Endothelial cell of umbilical vein (primary cell): ENCODE measurements around the gene KRT222. TPM values are rescaled to one million over a fixed set of nuclear protein-coding genes. Genes with fewer than 3 reads are reported as not detected.

Experiments used
- BruUV-seq: library from RNA; stranded (reverse); fragments of 400-500 nt; replicated peaks from 2 replicates; lab custom pipeline; 2021; lab: Mats Ljungman, UMichigan
- CTCF ChIA-PET: fragments of 300-600, 350-600 bp; sonication (Branson Sonifier 250); formaldehyde crosslinking; loops from one replicate; lab custom pipeline; 2021; ENCODE audit warnings: antibody characterized with exemption, inconsistent platforms; lab: Charles Lee
- POLR2A ChIA-PET: fragments of 300-600, 350-600 bp; sonication (Branson Sonifier 250); formaldehyde crosslinking; loops from one replicate; lab custom pipeline; 2021; ENCODE audit warnings: antibody characterized with exemption, inconsistent platforms; lab: Charles Lee
- DNase-seq: peaks from one replicate; pipeline ENCODE4 v3.0.0-alpha.2; 2011; ENCODE audit warnings: low read depth, low spot score
- FAIRE-seq: peaks from 2 replicates; lab custom pipeline; 2011; peaks lifted over from hg19 to GRCh38; lab: Jason Lieb, UNC
- H2AFZ ChIP-seq: 2 replicates; pipeline ENCODE4 v1.6.0; 2012; ENCODE audit warnings: low read depth, low read length, control low read depth, inconsistent platforms
- H3K27ac ChIP-seq: 2 replicates; pipeline ENCODE4 v1.5.1; 2011; ENCODE audit warnings: low read depth, mild to moderate bottlenecking, control low read depth, low read length, moderate library complexity; ENCODE audit not compliant: insufficient read depth
- H3K27me3 ChIP-seq, 2 experiments: 2 replicates each; pipeline versions ENCODE4 v1.6.0 to v1.6.1; 2011; ENCODE audit warnings: low read length in 2 of 2, mixed read lengths in 1 of 2; ENCODE audit not compliant: control insufficient read depth in 2 of 2, insufficient read depth in 2 of 2
- H3K36me3 ChIP-seq, 2 experiments: 2 replicates in 1 of 2; 3 replicates in 1 of 2; pipeline ENCODE4 v1.5.1; 2011; ENCODE audit warnings: low read length in 2 of 2, mild to moderate bottlenecking in 1 of 2, moderate library complexity in 1 of 2; ENCODE audit not compliant: control insufficient read depth in 2 of 2, insufficient read depth in 2 of 2; ENCODE audit errors: extremely low read depth in 1 of 2
- H3K4me1 ChIP-seq: 3 replicates; pipeline ENCODE4 v1.5.1; 2011; ENCODE audit warnings: mild to moderate bottlenecking, low read length; ENCODE audit not compliant: control insufficient read depth, insufficient read depth; ENCODE audit errors: extremely low read depth
- H3K4me2 ChIP-seq: 2 replicates; pipeline ENCODE4 v1.6.1; 2011; ENCODE audit warnings: low read length, control low read depth, mixed read lengths; ENCODE audit not compliant: insufficient read depth
- H3K4me3 ChIP-seq, 3 experiments: fragments of 200-600 bp in 1 of 3; sonication (generic), shearing (Covaris generic) in 1 of 3; replicated peaks in 1 of 3; 2 replicates each; pipeline ENCODE4 v1.5.1; 2011 to 2016; ENCODE audit warnings: control low read depth in 3 of 3, low read length in 3 of 3, mild to moderate bottlenecking in 2 of 3, inconsistent platforms in 1 of 3, low read depth in 1 of 3, moderate library complexity in 1 of 3; ENCODE audit not compliant: insufficient read depth in 1 of 3
- H3K79me2 ChIP-seq: 2 replicates; pipeline ENCODE4 v1.6.0; 2012; ENCODE audit warnings: low read length, inconsistent platforms; ENCODE audit not compliant: control insufficient read depth, insufficient read depth
- H3K9ac ChIP-seq: replicated peaks from 2 replicates; pipeline ENCODE3; 2011; ENCODE audit warnings: low read length, control low read depth; ENCODE audit not compliant: insufficient read depth; ENCODE audit errors: extremely low read depth
- H3K9me1 ChIP-seq: replicated peaks from 3 replicates; pipeline ENCODE4 v1.6.0; 2011; ENCODE audit warnings: mild to moderate bottlenecking, low read length; ENCODE audit not compliant: control insufficient read depth, insufficient read depth; ENCODE audit errors: extremely low read depth
- H3K9me3 ChIP-seq: replicated peaks from 2 replicates; pipeline ENCODE4 v1.5.1; 2012; ENCODE audit warnings: low read length, inconsistent platforms; ENCODE audit not compliant: control insufficient read depth, insufficient read depth
- H4K20me1 ChIP-seq: replicated peaks from 2 replicates; pipeline ENCODE3; 2011; ENCODE audit warnings: mild to moderate bottlenecking, low read length; ENCODE audit not compliant: control insufficient read depth, insufficient read depth; ENCODE audit errors: extremely low read depth
- EZH2 ChIP-seq: IDR thresholded peaks from 2 replicates; pipeline ENCODE4 v1.6.1; 2012; ENCODE audit warnings: borderline replicate concordance, low read depth, mild to moderate bottlenecking, moderate library complexity, low read length, inconsistent platforms; ENCODE audit not compliant: severe bottlenecking
- FOS ChIP-seq: IDR thresholded peaks from 2 replicates; pipeline ENCODE4 v1.6.1; 2011; ENCODE audit warnings: mild to moderate bottlenecking, low read length, moderate library complexity, borderline replicate concordance; ENCODE audit not compliant: insufficient read depth
- GATA2 ChIP-seq: IDR thresholded peaks from 2 replicates; pipeline ENCODE4 v1.7.0; 2011; ENCODE audit warnings: low read depth, mild to moderate bottlenecking, moderate library complexity, mixed read lengths, low read length; ENCODE audit not compliant: insufficient read length, insufficient read depth
- JUN ChIP-seq: IDR thresholded peaks from 2 replicates; pipeline ENCODE4 v1.6.1; 2011; ENCODE audit warnings: borderline replicate concordance, low read depth; ENCODE audit not compliant: insufficient read length, insufficient read depth
- MYC ChIP-seq: IDR thresholded peaks from one replicate; pipeline ENCODE4 v1.6.1; 2011; ENCODE audit warnings: mild to moderate bottlenecking, low read depth, low read length
- POLR2A ChIP-seq: IDR thresholded peaks from 2 replicates; pipeline ENCODE4 v1.6.1; 2012; ENCODE audit warnings: low read depth, mild to moderate bottlenecking, control low read depth, low read length
- POLR2AphosphoS5 ChIP-seq: IDR thresholded peaks from 2 replicates; pipeline ENCODE4 v1.6.1; 2012; ENCODE audit warnings: low read depth, mild to moderate bottlenecking, control low read depth, low read length, moderate library complexity; ENCODE audit not compliant: insufficient read depth
- dilution Hi-C: fragments of 300-500 bp; cut with MboI; formaldehyde crosslinking; loops from one replicate; pipeline ENCODE4 v1.15.0; 2019; ENCODE audit warnings: low sequenced_read_pairs; ENCODE audit not compliant: extremely low pct_ligation_motif_present
- intact Hi-C: fragments of 100-400 bp; cut with micrococcal nuclease; formaldehyde crosslinking; loops from one replicate; pipeline ENCODE4 v1.10.0; 2022
- polyA plus RNA-seq, 4 experiments: library from polyadenylated mRNA; depleted of rRNA in 3 of 4; stranded (reverse) in 3 of 4; unstranded in 1 of 4; fragments of >200 nt; gene quantifications; 2 replicates each; pipeline versions ENCODE4 v1.2.1 to v1.2.3, GENCODE V29; 2011 to 2012; ENCODE audit warnings: missing spikeins in 1 of 4
- total RNA-seq: library from RNA; stranded (reverse); gene quantifications from 2 replicates; pipeline ENCODE4 v1.2.3, GENCODE V29; 2021
- TF ChIP-seq, protein P1 (sequence below): IDR thresholded peaks from 2 replicates; pipeline ENCODE4 v1.6.1; 2011; ENCODE audit not compliant: insufficient read depth, insufficient read length
- TF ChIP-seq, protein P2 (sequence below), 2 donors: IDR thresholded peaks; 1 replicate in 1 of 2; 2 replicates in 1 of 2; pipeline ENCODE4 v1.5.1; 2011; ENCODE audit warnings: low read length in 2 of 2, mild to moderate bottlenecking in 2 of 2, moderate library complexity in 2 of 2, control low read depth in 1 of 2, inconsistent platforms in 1 of 2, low read depth in 1 of 2; ENCODE audit not compliant: insufficient read depth in 1 of 2; ENCODE audit errors: extremely low read depth in 1 of 2

The KRT222 gene
- total and polyA plus RNA-seq, 2 donors (not counting 3 experiments of a cell fraction or from before 2014, with no cell fraction given), result not detected

DNA sequence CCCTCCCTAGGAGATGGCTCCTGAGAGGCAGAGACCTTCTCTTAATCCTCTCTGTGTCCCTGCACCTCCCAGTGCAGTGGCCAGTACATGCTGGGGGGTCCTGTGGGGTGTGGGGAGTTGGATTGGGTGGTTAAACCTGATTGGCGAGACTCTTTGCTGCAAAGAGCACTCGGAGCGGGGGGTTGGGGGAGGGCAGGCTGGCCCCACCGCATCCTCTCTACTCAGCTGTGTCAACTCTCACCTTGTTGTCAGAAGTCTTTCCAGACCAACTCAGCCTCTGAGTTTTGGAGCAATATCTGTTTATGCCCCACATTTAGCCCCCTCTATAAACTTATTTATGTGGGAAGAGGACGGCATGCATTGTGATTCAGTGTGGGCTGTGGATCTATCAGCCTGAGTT, 57.3 kb downstream of the KRT222 start:
- dilution Hi-C loops, result no loop called here
- intact Hi-C loops, result no loop called here
- no peak overlapping the region for H3K27ac ChIP-seq
- DNase-seq (no peak), FAIRE-seq (no peak)
- H3K79me2 ChIP-seq, result no peaks in the 10 kb centered on the region
- H4K20me1 ChIP-seq, result no peaks in the 10 kb centered on the region
- ChIA-PET CTCF (no interaction called here), POLR2A (no interaction called here)
- no peak overlapping the region for H3K9ac ChIP-seq
- peaks cover 19 to 22% of the 10 kb centered on the region in 2 experiments for H3K27me3 ChIP-seq
- no peak overlapping the region for H3K4me2 ChIP-seq
- H3K9me1 ChIP-seq, result no peaks in the 10 kb centered on the region
- H3K4me1 ChIP-seq, result no peaks in the 10 kb centered on the region
- no peak overlapping the region for H2AFZ ChIP-seq
- no peak overlapping the region for H3K4me3 ChIP-seq
- TF ChIP-seq FOS, result no peak
- TF ChIP-seq POLR2AphosphoS5, result no peak
- no peak for TF ChIP-seq POLR2A
- no peak for TF ChIP-seq MYC
- TF ChIP-seq, protein P1, sequence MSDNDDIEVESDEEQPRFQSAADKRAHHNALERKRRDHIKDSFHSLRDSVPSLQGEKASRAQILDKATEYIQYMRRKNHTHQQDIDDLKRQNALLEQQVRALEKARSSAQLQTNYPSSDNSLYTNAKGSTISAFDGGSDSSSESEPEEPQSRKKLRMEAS, result no peak
- BruUV-seq, result no TSS peak
- H3K9me3 ChIP-seq, result no peaks in the 10 kb centered on the region
- H3K36me3 ChIP-seq, result no peaks in the 10 kb centered on the region

DNA sequence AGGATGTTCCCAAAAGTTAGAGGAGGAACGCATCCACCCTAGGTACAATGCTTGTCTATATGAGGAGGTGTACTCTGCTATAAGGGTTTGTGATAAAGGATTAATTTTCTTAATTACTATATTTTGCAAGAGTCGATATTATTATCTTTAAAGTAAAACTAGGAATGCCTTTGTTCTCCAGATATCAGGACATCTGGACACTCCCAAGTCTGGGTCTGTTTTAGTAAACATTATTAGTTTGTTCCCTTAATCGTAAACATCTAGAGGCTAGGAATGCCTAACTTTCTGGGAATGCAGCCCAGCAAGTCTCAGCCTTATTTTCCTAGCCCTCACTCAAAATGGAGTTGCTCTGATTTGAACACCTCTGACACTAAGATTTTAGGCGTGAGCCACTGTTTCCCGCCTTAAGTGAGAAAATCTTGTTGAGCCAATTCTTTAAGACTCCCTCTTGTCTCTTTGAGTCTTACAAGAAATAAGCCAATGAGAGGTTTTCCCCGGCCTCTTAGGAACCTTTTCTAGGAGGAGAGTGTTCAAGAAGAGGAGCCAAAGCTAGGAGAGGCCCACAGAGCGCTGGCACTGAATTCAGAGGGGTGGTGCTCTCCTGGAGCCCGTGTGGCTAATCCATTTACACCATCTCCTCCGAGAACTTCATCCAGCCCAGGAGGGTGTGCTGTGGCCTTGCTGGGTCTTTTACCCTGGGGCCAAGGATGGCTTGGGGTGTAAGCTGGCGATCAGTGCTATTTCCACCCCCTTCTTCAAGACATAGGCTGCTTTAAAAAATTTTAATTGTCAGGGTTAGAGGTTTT, 58.2 kb downstream of the KRT222 start:
- H3K4me3 ChIP-seq, result no peak overlapping the region
- no peak overlapping the region for H3K4me2 ChIP-seq
- H3K79me2 ChIP-seq, result no peaks in the 10 kb centered on the region
- ChIA-PET POLR2A (no interaction called here), CTCF (no interaction called here)
- TF ChIP-seq MYC (no peak), POLR2A (no peak), EZH2 (no peak), FOS (no peak), GATA2 (no peak), POLR2AphosphoS5 (no peak), JUN (no peak)
- TF ChIP-seq, protein P2, sequence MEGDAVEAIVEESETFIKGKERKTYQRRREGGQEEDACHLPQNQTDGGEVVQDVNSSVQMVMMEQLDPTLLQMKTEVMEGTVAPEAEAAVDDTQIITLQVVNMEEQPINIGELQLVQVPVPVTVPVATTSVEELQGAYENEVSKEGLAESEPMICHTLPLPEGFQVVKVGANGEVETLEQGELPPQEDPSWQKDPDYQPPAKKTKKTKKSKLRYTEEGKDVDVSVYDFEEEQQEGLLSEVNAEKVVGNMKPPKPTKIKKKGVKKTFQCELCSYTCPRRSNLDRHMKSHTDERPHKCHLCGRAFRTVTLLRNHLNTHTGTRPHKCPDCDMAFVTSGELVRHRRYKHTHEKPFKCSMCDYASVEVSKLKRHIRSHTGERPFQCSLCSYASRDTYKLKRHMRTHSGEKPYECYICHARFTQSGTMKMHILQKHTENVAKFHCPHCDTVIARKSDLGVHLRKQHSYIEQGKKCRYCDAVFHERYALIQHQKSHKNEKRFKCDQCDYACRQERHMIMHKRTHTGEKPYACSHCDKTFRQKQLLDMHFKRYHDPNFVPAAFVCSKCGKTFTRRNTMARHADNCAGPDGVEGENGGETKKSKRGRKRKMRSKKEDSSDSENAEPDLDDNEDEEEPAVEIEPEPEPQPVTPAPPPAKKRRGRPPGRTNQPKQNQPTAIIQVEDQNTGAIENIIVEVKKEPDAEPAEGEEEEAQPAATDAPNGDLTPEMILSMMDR (IDR thresholded peaks at IDR 0.05; ENCODE audit: extremely low read depth in 1 of 2, insufficient read depth in 1 of 2, low read depth in 1 of 2, low read length in 2 of 2), result no peak
- TF ChIP-seq, protein P1, result no peak
- no peak overlapping the region for H3K27ac ChIP-seq
- no peaks in the 10 kb centered on the region for H3K9me3 ChIP-seq
- no peaks in the 10 kb centered on the region for H3K9me1 ChIP-seq
- no peaks in the 10 kb centered on the region for H3K36me3 ChIP-seq
- H2AFZ ChIP-seq, result no peak overlapping the region
- intact Hi-C loops, result no loop called here
- FAIRE-seq, result peak; percentile 66
- no peaks in the 10 kb centered on the region for H3K4me1 ChIP-seq
- dilution Hi-C loops, result no loop called here
- no TSS peak for BruUV-seq
- DNase-seq, result no peak
- no peak overlapping the region for H3K9ac ChIP-seq
- no peaks in the 10 kb centered on the region for H4K20me1 ChIP-seq
- peaks cover 14 to 17% of the 10 kb centered on the region in 2 experiments for H3K27me3 ChIP-seq
